ENCODE measurements around the gene LNP1.

DNA sequence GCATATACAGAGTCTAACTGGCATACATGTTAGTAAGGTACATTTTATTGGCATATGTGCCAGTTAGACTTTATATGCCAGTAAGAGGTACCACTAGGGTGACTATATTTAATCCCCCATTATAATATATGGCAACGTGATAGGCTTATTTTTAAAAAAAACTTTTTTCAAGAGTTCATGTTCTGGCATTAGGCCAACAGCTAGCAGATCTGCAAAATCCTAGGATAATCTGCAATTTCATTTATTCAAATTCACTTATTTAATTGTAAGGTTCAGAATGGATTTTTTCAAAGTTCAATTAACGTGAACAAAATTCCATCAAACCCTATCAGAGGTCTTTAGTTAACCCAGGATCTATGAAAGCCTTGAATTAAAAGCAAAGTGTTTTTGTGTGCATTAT lies 34.9 kb upstream of the LNP1 start:
- TF ChIP-seq, protein P1, sequence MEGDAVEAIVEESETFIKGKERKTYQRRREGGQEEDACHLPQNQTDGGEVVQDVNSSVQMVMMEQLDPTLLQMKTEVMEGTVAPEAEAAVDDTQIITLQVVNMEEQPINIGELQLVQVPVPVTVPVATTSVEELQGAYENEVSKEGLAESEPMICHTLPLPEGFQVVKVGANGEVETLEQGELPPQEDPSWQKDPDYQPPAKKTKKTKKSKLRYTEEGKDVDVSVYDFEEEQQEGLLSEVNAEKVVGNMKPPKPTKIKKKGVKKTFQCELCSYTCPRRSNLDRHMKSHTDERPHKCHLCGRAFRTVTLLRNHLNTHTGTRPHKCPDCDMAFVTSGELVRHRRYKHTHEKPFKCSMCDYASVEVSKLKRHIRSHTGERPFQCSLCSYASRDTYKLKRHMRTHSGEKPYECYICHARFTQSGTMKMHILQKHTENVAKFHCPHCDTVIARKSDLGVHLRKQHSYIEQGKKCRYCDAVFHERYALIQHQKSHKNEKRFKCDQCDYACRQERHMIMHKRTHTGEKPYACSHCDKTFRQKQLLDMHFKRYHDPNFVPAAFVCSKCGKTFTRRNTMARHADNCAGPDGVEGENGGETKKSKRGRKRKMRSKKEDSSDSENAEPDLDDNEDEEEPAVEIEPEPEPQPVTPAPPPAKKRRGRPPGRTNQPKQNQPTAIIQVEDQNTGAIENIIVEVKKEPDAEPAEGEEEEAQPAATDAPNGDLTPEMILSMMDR (IDR thresholded peaks at IDR 0.05) = no peak
- TF ChIP-seq POLR2A (IDR thresholded peaks at IDR 0.05) = no peak

Measured in body of pancreas (tissue), 4 donors.